Measurements from ENCODE around the gene DOC2A. TPM values are rescaled to one million over a fixed set of nuclear protein-coding genes. Genes with fewer than 3 reads are reported as not detected.
A peak's percentile ranks its signal among the peaks of the same experiment; 100 is the strongest.

Gene DOC2A
- total RNA-seq (not detected in 2 replicates), polyA plus RNA-seq (not detected in 2 replicates), polyA minus RNA-seq (not detected in 2 replicates)
- not detected for total RNA-seq (2013)

GRCh38 chr16:30010844-30011713 lies at the start of gene DOC2A:
TSS of gene DOC2A (minus strand) at chr16:30011027. CDS start at chr16:30010222, 805 bp downstream.
- POLR2A ChIA-PET = interaction anchor here (0.6 to 0.7 kb wide), 2 partner anchors 13 to 191 kb away, joined by 3 read pairs; partner anchors contain the start of gene MVP
- no peaks in the 10 kb centered on the region for H4K20me1 ChIP-seq (ENCODE audit: control insufficient read depth, insufficient read depth, low read length, poor library complexity, severe bottlenecking)
- DNase-seq = peak; percentile 49
- Mint-ChIP-seq H3K27ac (no peak within 1 kb of the TSS), H3K4me1 (peaks cover 14% of the 10 kb centered on the region), H3K9me3 (ENCODE audit: insufficient read depth) (no peaks in the 10 kb centered on the region), H3K4me3 (peak within 1 kb of the TSS; percentile 86), H3K27me3 (peaks cover 20% of the 10 kb centered on the region)
- H3K9me3 ChIP-seq (ENCODE audit: control extremely low read depth in 1 of 3, control insufficient read depth in 2 of 3, insufficient read depth in 1 of 3, low read length in 2 of 3) = peaks cover 0 to 12% (median 0%) of the 10 kb centered on the region in 3 donors
- peak within 1 kb of the TSS; percentile 56 for H2AFZ ChIP-seq (ENCODE audit: insufficient read depth, low read depth, low read length, poor library complexity, severe bottlenecking)
- H3K4me2 ChIP-seq (replicated peaks; ENCODE audit: low read depth, low read length, poor library complexity, severe bottlenecking) = peak within 1 kb of the TSS; percentile 83
- peaks cover 0 to 29% (median 15%) of the 10 kb centered on the region in 4 experiments for H3K27me3 ChIP-seq (replicated peaks in 1 of 4; ENCODE audit: control extremely low read depth in 1 of 4, control insufficient read depth in 3 of 4, insufficient read depth in 4 of 4, low read length in 3 of 4)
- CTCF ChIA-PET = no interaction called here
- peaks cover 2% of the 10 kb centered on the region for H3K79me2 ChIP-seq (ENCODE audit: control insufficient read depth, insufficient read depth, low read length)
- peaks cover 0 to under 1% of the 10 kb centered on the region in 2 experiments for H3K36me3 ChIP-seq (replicated peaks in 1 of 2; ENCODE audit: control extremely low read depth in 1 of 2, control insufficient read depth in 1 of 2, extremely low read depth in 1 of 2, insufficient read depth in 2 of 2, low read length in 1 of 2)
- intact Hi-C loops (cut with micrococcal nuclease) = no loop called here
- H3K27ac ChIP-seq (ENCODE audit: low read length in 2 of 2) = no peak within 1 kb of the TSS
- peak; percentile 32 for ATAC-seq (ENCODE audit: low read depth)
- no peak for TF ChIP-seq CTCF (IDR thresholded peaks at IDR 0.05)
- no peak for TF ChIP-seq EZH2 (IDR thresholded peaks at IDR 0.05; ENCODE audit: borderline replicate concordance, insufficient read depth, low read depth, low read length, poor library complexity, severe bottlenecking)
- H3K4me3 ChIP-seq (ENCODE audit: control extremely low read depth in 1 of 5, extremely low read depth in 1 of 5, insufficient read depth in 1 of 5, low read depth in 2 of 5, low read length in 4 of 5) = peak within 1 kb of the TSS in 4 of 5 experiments; percentile 29 to 50 (median 44)
- WGBS (ENCODE audit: insufficient coverage) = 1% methylated on average over 81 of the region's 99 CpGs
- peak within 1 kb of the TSS; percentile 52 for H3K9ac ChIP-seq (ENCODE audit: low read length)
- H3K4me1 ChIP-seq (ENCODE audit: control insufficient read depth in 2 of 2, insufficient read depth in 2 of 2, low read length in 2 of 2) = peaks cover 16 to 21% of the 10 kb centered on the region in 2 donors

GRCh38 chr16:30060346-30060745 lies 49.5 kb upstream of the DOC2A start:
- POLR2A ChIA-PET = no interaction called here
- CTCF ChIA-PET = interaction anchor here (1.1 kb wide), 1 partner anchor 83 kb away, joined by 3 read pairs; no protein-coding TSS in a partner anchor

More at GRCh38 chr16:30060346-30060745, 49.5 kb upstream of the DOC2A start:
- TF ChIP-seq CTCF (IDR thresholded peaks at IDR 0.05) = no peak
- no peak for TF ChIP-seq EZH2 (IDR thresholded peaks at IDR 0.05; ENCODE audit: borderline replicate concordance, insufficient read depth, low read depth, low read length, poor library complexity, severe bottlenecking)
- Histone ChIP-seq H3K27ac (ENCODE audit: low read length in 2 of 2) (no peak overlapping the region), H3K79me2 (ENCODE audit: control insufficient read depth, insufficient read depth, low read length) (peaks cover 19% of the 10 kb centered on the region), H2AFZ (ENCODE audit: insufficient read depth, low read depth, low read length, poor library complexity, severe bottlenecking) (no peak overlapping the region), H3K9ac (ENCODE audit: low read length) (no peak overlapping the region), H3K4me2 (replicated peaks; ENCODE audit: low read depth, low read length, poor library complexity, severe bottlenecking) (no peak overlapping the region), H4K20me1 (ENCODE audit: control insufficient read depth, insufficient read depth, low read length, poor library complexity, severe bottlenecking) (no peaks in the 10 kb centered on the region), H3K27me3 (replicated peaks in 1 of 4; ENCODE audit: control extremely low read depth in 1 of 4, control insufficient read depth in 3 of 4, insufficient read depth in 4 of 4, low read length in 3 of 4) (no peaks in the 10 kb centered on the region), H3K9me3 (ENCODE audit: control extremely low read depth in 1 of 3, control insufficient read depth in 2 of 3, insufficient read depth in 1 of 3, low read length in 2 of 3) (no peaks in the 10 kb centered on the region), H3K4me1 (ENCODE audit: control insufficient read depth in 2 of 2, insufficient read depth in 2 of 2, low read length in 2 of 2) (peaks cover 6 to 15% of the 10 kb centered on the region in 2 donors), H3K4me3 (ENCODE audit: control extremely low read depth in 1 of 5, extremely low read depth in 1 of 5, insufficient read depth in 1 of 5, low read depth in 2 of 5, low read length in 4 of 5) (no peak overlapping the region), H3K36me3 (replicated peaks in 1 of 2; ENCODE audit: control extremely low read depth in 1 of 2, control insufficient read depth in 1 of 2, extremely low read depth in 1 of 2, insufficient read depth in 2 of 2, low read length in 1 of 2) (no peaks in the 10 kb centered on the region)
- H3K27ac Mint-ChIP-seq = peak overlapping the region; percentile 42
- no peak overlapping the region for H3K4me3 Mint-ChIP-seq
- 96% methylated on average over 4 of the region's 4 CpGs for WGBS (ENCODE audit: insufficient coverage)
- H3K9me3 Mint-ChIP-seq (ENCODE audit: insufficient read depth) = no peaks in the 10 kb centered on the region
- ATAC-seq (ENCODE audit: low read depth) = no peak
- H3K4me1 Mint-ChIP-seq = peaks cover 8% of the 10 kb centered on the region
- intact Hi-C loops (cut with micrococcal nuclease) = loop anchor here (10.0 kb wide), 2 partner anchors 314 to 634 kb away; partner anchors contain the start of genes MYL11, SRCAP and TBC1D10B
- H3K27me3 Mint-ChIP-seq = no peaks in the 10 kb centered on the region
- DNase-seq = no peak

Measured in B cell (primary cell).